ENCODE results near the gene ZNF207.

Gene ZNF207

DNA sequence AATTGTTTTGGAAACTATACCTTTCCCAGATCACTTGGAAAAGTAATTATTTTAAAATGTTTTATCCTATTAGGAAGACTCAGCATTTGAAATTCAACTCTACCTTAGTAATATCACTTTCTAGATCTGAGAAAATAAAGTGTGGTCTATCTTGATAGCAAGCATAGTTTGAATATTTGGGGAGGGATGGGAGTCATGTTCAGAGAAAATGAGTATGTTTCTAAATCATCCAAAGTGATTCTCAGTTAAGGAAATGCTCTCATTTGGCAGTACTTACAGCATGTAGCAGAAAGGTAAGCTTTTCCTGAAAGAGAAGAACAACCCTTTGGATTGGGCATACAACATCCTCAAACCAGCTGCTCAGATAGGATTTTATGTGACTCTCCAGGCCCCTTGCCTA, 14.9 kb upstream of the ZNF207 start:
- DNase-seq (ENCODE audit: insufficient read length, low spot score) (no peak), FAIRE-seq (no peak)
- TF ChIP-seq, protein P1, sequence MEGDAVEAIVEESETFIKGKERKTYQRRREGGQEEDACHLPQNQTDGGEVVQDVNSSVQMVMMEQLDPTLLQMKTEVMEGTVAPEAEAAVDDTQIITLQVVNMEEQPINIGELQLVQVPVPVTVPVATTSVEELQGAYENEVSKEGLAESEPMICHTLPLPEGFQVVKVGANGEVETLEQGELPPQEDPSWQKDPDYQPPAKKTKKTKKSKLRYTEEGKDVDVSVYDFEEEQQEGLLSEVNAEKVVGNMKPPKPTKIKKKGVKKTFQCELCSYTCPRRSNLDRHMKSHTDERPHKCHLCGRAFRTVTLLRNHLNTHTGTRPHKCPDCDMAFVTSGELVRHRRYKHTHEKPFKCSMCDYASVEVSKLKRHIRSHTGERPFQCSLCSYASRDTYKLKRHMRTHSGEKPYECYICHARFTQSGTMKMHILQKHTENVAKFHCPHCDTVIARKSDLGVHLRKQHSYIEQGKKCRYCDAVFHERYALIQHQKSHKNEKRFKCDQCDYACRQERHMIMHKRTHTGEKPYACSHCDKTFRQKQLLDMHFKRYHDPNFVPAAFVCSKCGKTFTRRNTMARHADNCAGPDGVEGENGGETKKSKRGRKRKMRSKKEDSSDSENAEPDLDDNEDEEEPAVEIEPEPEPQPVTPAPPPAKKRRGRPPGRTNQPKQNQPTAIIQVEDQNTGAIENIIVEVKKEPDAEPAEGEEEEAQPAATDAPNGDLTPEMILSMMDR (IDR thresholded peaks at IDR 0.05; ENCODE audit: insufficient read depth, missing control alignments), result no peak

DNA sequence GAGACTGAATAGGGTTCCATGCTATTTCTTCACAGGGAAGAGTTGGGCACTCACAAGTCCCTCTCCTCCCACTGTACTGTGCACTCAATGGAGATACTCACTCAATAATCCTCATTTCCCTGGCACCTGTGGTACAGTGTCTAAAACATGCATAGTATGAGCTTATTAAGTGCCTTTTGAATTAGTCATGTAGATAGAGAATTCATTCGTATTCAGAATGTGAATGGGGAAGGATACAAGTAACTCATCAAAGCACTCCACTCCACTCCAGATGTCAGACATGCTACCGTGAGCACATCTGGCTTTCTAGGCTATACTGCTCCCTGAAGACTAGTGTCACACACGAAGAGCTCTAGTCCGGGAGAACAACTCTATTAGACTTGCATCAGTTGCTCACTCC, 14.3 kb upstream of the ZNF207 start:
- TF ChIP-seq, protein P1 (IDR thresholded peaks at IDR 0.05; ENCODE audit: insufficient read depth, missing control alignments), result no peak
- FAIRE-seq, result no peak
- DNase-seq (ENCODE audit: insufficient read length, low spot score), result no peak

DNA sequence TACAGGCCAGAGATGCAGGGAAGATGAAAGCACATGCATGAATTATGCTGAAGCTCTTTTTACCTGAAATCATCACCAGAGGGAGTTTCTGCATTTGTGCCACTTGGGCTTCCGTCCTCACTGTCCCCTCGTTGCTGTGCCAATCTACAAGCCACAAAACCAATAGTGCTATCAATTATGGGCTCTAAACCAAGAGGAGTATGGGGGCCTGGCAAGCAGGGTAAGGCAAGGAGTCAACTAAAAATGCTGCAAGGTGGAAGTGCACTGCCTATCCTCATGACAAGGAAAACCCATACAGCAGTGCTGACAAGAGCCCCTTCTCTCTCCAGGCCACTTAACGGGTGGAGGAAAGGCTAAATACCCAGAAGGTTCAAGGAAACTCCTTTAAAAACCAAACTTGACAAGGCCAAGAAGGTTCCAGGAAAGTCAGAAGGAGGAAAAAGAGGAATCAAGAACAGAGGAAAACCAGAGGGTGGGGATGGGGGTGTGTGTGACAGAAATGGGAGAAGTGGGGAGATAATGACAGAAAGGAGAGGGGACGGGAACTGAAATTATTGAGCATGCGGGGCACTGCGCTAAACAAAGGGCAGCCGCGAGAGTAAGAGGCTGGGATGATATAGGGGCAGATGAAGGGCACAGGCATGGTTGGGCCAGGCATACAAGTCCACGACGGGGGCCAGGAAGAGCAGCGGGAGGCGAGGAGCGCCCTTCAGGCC, 8.7 kb upstream of the ZNF207 start:
- FAIRE-seq (no peak), DNase-seq (ENCODE audit: insufficient read length, low spot score) (no peak)
- TF ChIP-seq, protein P1 (IDR thresholded peaks at IDR 0.05; ENCODE audit: insufficient read depth, missing control alignments), result peak; percentile 20

DNA sequence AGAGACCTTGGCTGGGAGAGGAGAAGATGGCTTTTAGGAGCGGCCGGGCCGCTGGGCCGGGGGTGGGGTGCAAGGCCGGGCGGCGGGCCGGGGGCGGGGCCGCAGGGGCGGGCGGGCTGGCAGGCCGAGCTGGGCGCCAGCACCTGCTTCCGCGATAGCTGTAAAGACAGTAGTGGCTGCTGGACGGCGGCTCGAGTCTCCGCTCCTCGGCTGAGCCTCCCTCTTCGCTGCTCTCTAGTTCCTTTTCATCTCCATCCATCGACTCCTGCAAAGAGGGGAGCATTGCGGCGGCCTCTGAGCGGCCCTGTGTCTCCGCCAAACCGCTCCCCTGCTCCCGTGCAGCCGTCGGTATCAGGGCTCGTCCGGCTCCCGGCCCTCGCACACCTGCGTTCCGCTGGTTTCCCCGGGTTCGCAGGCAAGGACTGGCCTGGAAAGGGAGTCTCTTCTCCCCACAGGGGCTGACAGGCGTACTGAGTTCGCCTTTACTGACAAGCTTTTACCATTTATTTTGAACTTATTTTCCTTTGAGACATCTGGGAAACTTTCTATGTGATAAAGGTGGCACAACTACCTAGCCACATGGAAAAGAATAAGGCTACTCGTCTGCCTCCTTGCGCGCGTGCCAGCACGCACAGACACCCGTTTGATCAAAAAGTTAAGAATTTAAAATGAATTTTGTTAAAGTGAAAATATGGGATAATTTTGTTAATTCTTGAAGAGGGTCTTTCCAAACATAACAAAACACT, 7.9 kb upstream of the ZNF207 start, which contains the start of gene C17orf75:
Gene C17orf75, minus strand, starts transcription at position 317 of the 746 bp plus-strand sequence. Its CDS starts 34 bp downstream, at position 283.
- no peak for FAIRE-seq
- DNase-seq (ENCODE audit: insufficient read length, low spot score), result no peak
- TF ChIP-seq, protein P1 (IDR thresholded peaks at IDR 0.05; ENCODE audit: insufficient read depth, missing control alignments), result no peak

DNA sequence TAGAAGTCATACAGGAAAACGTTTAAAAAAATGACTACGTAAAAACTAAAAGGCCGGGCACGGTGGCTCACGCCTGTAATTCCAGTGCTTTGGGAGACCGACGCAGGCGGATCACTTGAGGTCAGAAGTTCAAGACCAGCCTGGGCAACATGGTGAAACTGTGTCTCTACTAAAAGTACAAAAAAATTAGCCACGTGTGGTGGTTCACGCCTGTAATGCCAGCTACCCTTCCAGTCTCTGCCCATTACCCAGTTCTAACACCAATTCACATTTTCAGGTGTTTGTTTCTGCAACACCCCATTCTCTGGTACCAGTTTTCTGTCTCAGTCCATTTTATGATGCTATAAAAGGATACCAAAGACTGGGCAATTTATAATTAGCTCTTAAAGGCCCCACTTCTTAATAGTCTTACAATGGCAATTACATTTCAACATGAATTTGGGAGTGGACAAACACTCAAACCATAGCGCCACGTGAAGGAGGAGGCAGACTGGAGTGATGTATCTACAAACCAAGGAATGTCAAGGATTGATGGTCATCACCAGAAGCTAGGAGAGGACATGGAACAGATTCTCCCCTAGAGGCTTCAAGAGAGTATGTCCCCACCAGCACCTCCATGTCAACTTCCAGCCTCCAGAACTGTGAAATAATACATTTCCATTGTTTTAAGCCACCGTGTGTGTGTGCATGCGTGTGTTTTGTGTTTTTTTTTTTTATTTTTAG, 7.2 kb upstream of the ZNF207 start:
- TF ChIP-seq, protein P1 (IDR thresholded peaks at IDR 0.05; ENCODE audit: insufficient read depth, missing control alignments), result no peak
- FAIRE-seq (no peak), DNase-seq (ENCODE audit: insufficient read length, low spot score) (no peak)

DNA sequence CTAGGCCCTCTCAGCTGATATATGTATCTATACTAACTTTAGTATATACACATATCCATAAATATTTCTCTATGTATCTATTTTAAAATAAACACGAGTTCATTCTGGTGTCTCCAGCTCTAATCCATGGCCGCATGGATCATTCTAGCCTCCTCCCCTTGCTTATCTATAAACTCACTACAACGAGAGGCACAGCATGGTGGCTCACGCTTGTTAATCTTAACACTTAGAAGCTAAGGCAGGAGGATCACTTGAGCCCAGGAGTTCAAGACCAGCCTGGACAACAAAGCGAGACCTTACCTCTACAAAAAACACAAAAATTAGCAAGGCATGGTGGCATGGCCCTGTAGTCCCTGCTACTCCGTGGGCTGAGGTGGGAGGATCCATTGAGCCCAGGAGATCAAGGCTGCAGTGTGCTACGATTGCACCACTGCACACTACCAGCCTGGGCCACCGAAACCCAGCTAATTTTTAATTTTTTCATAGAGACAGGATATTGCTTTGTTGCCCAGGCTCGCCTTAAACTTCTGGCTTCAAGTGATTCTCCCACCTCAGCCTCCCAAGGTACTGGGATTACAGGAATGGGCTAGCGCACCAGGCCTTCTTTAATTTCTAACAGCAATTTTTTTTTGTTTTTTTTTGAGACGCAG, 3.9 kb upstream of the ZNF207 start:
- TF ChIP-seq, protein P1 (IDR thresholded peaks at IDR 0.05; ENCODE audit: insufficient read depth, missing control alignments), result no peak
- no peak for DNase-seq (ENCODE audit: insufficient read length, low spot score)
- no peak for FAIRE-seq

Data from D721Med (cell line).